Measurements from ENCODE around the gene SPATA3.

Gene SPATA3

GRCh38 chr2:230987137-230988020 lies 8.5 kb upstream of the SPATA3 start:
- TF ChIP-seq, protein P1, sequence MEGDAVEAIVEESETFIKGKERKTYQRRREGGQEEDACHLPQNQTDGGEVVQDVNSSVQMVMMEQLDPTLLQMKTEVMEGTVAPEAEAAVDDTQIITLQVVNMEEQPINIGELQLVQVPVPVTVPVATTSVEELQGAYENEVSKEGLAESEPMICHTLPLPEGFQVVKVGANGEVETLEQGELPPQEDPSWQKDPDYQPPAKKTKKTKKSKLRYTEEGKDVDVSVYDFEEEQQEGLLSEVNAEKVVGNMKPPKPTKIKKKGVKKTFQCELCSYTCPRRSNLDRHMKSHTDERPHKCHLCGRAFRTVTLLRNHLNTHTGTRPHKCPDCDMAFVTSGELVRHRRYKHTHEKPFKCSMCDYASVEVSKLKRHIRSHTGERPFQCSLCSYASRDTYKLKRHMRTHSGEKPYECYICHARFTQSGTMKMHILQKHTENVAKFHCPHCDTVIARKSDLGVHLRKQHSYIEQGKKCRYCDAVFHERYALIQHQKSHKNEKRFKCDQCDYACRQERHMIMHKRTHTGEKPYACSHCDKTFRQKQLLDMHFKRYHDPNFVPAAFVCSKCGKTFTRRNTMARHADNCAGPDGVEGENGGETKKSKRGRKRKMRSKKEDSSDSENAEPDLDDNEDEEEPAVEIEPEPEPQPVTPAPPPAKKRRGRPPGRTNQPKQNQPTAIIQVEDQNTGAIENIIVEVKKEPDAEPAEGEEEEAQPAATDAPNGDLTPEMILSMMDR (IDR thresholded peaks at IDR 0.05; ENCODE audit: insufficient read depth, low read length, missing control alignments) = peak; percentile 97
- ChIA-PET CTCF (interaction anchor here (0.6 to 13.5 kb wide), 47 partner anchors 9 to 428 kb away, joined by 3 to 330 read pairs (median 4); partner anchors contain the start of gene SPATA3), POLR2A (no interaction called here)
- no peak for DNase-seq (ENCODE audit: low read depth, low spot score)
- H3K4me3 ChIP-seq (ENCODE audit: low read depth, low read length) = peak overlapping the region; percentile 52

GRCh38 chr2:230989731-230990130 lies 6.2 kb upstream of the SPATA3 start:
- CTCF ChIA-PET = interaction anchor here (1.0 to 13.5 kb wide), 5 partner anchors 15 to 168 kb away, joined by 3 to 330 read pairs (median 4); no protein-coding TSS in a partner anchor
- DNase-seq (ENCODE audit: low read depth, low spot score) = no peak
- no peak overlapping the region for H3K4me3 ChIP-seq (ENCODE audit: low read depth, low read length)
- TF ChIP-seq, protein P1 (IDR thresholded peaks at IDR 0.05; ENCODE audit: insufficient read depth, low read length, missing control alignments) = no peak
- POLR2A ChIA-PET = no interaction called here

GRCh38 chr2:230990131-230990898 lies 5.6 kb upstream of the SPATA3 start:
- POLR2A ChIA-PET = no interaction called here
- H3K4me3 ChIP-seq (ENCODE audit: low read depth, low read length) = no peak overlapping the region
- TF ChIP-seq, protein P1 (IDR thresholded peaks at IDR 0.05; ENCODE audit: insufficient read depth, low read length, missing control alignments) = no peak
- no peak for DNase-seq (ENCODE audit: low read depth, low spot score)
- CTCF ChIA-PET = interaction anchor here (1.2 to 13.5 kb wide), 3 partner anchors 88 to 169 kb away, joined by 4 to 330 read pairs (median 141); no protein-coding TSS in a partner anchor

DNA sequence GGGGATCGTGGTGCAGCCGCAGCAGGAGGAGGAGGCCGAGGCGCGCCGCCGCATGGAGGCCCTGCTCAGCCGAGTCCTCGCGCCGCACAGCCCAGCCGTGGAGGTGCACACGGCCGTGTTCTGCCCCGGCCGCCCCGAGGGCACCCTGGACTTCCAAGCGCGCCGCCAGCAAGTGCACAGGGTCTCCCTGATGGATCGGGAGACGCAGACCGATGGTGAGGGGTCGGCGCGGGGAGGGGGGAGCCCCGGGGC lies 5.1 kb upstream of the SPATA3 start:
- ChIA-PET POLR2A (no interaction called here), CTCF (interaction anchor here (13.5 kb wide), 1 partner anchor 88 kb away, joined by 330 read pairs; no protein-coding TSS in a partner anchor)
- no peak overlapping the region for H3K4me3 ChIP-seq (ENCODE audit: low read depth, low read length)
- TF ChIP-seq, protein P1 (IDR thresholded peaks at IDR 0.05; ENCODE audit: insufficient read depth, low read length, missing control alignments) = no peak
- no peak for DNase-seq (ENCODE audit: low read depth, low spot score)

GRCh38 chr2:230991598-230991997 lies 4.3 kb upstream of the SPATA3 start:
- ChIA-PET CTCF (interaction anchor here (0.8 to 13.5 kb wide), 3 partner anchors 21 to 167 kb away, joined by 3 to 330 read pairs (median 6); no protein-coding TSS in a partner anchor), POLR2A (no interaction called here)
- no peak for DNase-seq (ENCODE audit: low read depth, low spot score)
- H3K4me3 ChIP-seq (ENCODE audit: low read depth, low read length) = no peak overlapping the region
- TF ChIP-seq, protein P1 (IDR thresholded peaks at IDR 0.05; ENCODE audit: insufficient read depth, low read length, missing control alignments) = no peak

- POLR2A ChIA-PET = no interaction called here
- TF ChIP-seq, protein P1 (IDR thresholded peaks at IDR 0.05; ENCODE audit: insufficient read depth, low read length, missing control alignments) = no peak
- CTCF ChIA-PET = interaction anchor here (2.6 kb wide), 1 partner anchor 10 kb away, joined by 16 read pairs; no protein-coding TSS in a partner anchor
- H3K4me3 ChIP-seq (ENCODE audit: low read depth, low read length) = no peak overlapping the region
- no peak for DNase-seq (ENCODE audit: low read depth, low spot score)
Observed at GRCh38 chr2:230996661-230997060, 740 bp downstream of the SPATA3 start.
